Glutamatergic neuron (in vitro differentiated cells): ENCODE measurements around the gene CETN1. TPM values are rescaled to one million over a fixed set of nuclear protein-coding genes. Genes with fewer than 3 reads are reported as not detected.

Source experiments
- DNase-seq: peaks from one replicate; pipeline ENCODE4 v3.0.0; 2022
- H3K27ac Mint-ChIP-seq: one replicate; pipeline ENCODE4 v1.8.0; 2020; ENCODE audit warnings: mild to moderate bottlenecking, mixed read lengths, inconsistent platforms; ENCODE audit not compliant: unreplicated experiment
- H3K27me3 Mint-ChIP-seq: one replicate; pipeline ENCODE4 v1.8.0; 2020; ENCODE audit warnings: mild to moderate bottlenecking, moderate library complexity, mixed read lengths, inconsistent platforms; ENCODE audit not compliant: unreplicated experiment
- H3K36me3 Mint-ChIP-seq: one replicate; pipeline ENCODE4 v1.8.0; 2020; ENCODE audit warnings: mild to moderate bottlenecking, mixed read lengths, inconsistent platforms; ENCODE audit not compliant: unreplicated experiment
- H3K4me1 Mint-ChIP-seq: one replicate; pipeline ENCODE4 v1.8.0; 2020; ENCODE audit warnings: mild to moderate bottlenecking, low read depth, mixed read lengths, inconsistent platforms; ENCODE audit not compliant: unreplicated experiment
- H3K4me3 Mint-ChIP-seq: one replicate; pipeline ENCODE4 v1.8.0; 2020; ENCODE audit warnings: mild to moderate bottlenecking, mixed read lengths, inconsistent platforms; ENCODE audit not compliant: unreplicated experiment
- H3K9me3 Mint-ChIP-seq: one replicate; pipeline ENCODE4 v1.8.0; 2020; ENCODE audit warnings: mild to moderate bottlenecking, moderate library complexity, mixed read lengths, inconsistent platforms; ENCODE audit not compliant: unreplicated experiment
- CTCF ChIP-seq: fragments of 200-600 bp; sonication (generic); IDR thresholded peaks from one replicate; pipeline ENCODE4 v1.5.0; 2021; ENCODE audit not compliant: partially characterized antibody, unreplicated experiment
- long read RNA-seq: library from polyadenylated mRNA; unstranded; transcript quantifications from one replicate; pipeline ENCODE4 v2.0.0, GENCODE V29; 2020; ENCODE audit not compliant: unreplicated experiment
- total RNA-seq: library from RNA; stranded (reverse); fragmentation: NEBNext Ultra II Directional; extraction: Animal tissue kit (Norgen Biotek cat#: 25700); gene quantifications from one replicate; pipeline ENCODE4 v1.2.1, GENCODE V29; 2021; ENCODE audit not compliant: unreplicated experiment

CETN1 gene
- total RNA-seq = not detected
- long read RNA-seq = 0 reads

- Mint-ChIP-seq H3K9me3 (peaks cover 2% of the 10 kb centered on the region), H3K27me3 (peaks cover 2% of the 10 kb centered on the region), H3K27ac (no peak within 1 kb of the TSS), H3K4me3 (no peak within 1 kb of the TSS), H3K36me3 (no peaks in the 10 kb centered on the region), H3K4me1 (no peaks in the 10 kb centered on the region)
- no peak for DNase-seq
- no peak for TF ChIP-seq CTCF
These were observed at the start of gene CETN1 for GRCh38 chr18:580154-580553. Gene CETN1 (plus strand): TSS chr18:580380. CDS start chr18:580409, 29 bp downstream.

GRCh38 chr18:532018-532417, 48.2 kb upstream of the CETN1 start:
- Mint-ChIP-seq H3K36me3 (no peaks in the 10 kb centered on the region), H3K4me3 (no peak overlapping the region), H3K27ac (no peak overlapping the region), H3K9me3 (no peaks in the 10 kb centered on the region), H3K4me1 (no peaks in the 10 kb centered on the region), H3K27me3 (peaks cover 2% of the 10 kb centered on the region)
- TF ChIP-seq CTCF = no peak
- DNase-seq = no peak

GRCh38 chr18:532632-533031, 47.5 kb upstream of the CETN1 start:
- no peak for DNase-seq
- Mint-ChIP-seq H3K36me3 (no peaks in the 10 kb centered on the region), H3K9me3 (no peaks in the 10 kb centered on the region), H3K27ac (no peak overlapping the region), H3K27me3 (peaks cover 3% of the 10 kb centered on the region), H3K4me1 (no peaks in the 10 kb centered on the region), H3K4me3 (no peak overlapping the region)
- no peak for TF ChIP-seq CTCF

- DNase-seq = no peak
- Mint-ChIP-seq H3K4me1 (no peaks in the 10 kb centered on the region), H3K36me3 (no peaks in the 10 kb centered on the region), H3K9me3 (no peaks in the 10 kb centered on the region), H3K4me3 (no peak overlapping the region), H3K27ac (no peak overlapping the region), H3K27me3 (peaks cover 3% of the 10 kb centered on the region)
- TF ChIP-seq CTCF = no peak
These were observed 46.1 kb upstream of the CETN1 start for GRCh38 chr18:533995-534601.

GRCh38 chr18:543447-544078, 36.6 kb upstream of the CETN1 start:
- Mint-ChIP-seq H3K4me1 (no peaks in the 10 kb centered on the region), H3K9me3 (peaks cover 4% of the 10 kb centered on the region), H3K36me3 (peaks cover 6% of the 10 kb centered on the region), H3K27me3 (peaks cover 1% of the 10 kb centered on the region), H3K4me3 (no peak overlapping the region), H3K27ac (no peak overlapping the region)
- no peak for TF ChIP-seq CTCF
- no peak for DNase-seq
